SJSA1 (cell line): ENCODE results near the gene OR2V1. TPM values are rescaled to one million over a fixed set of nuclear protein-coding genes. Genes with fewer than 3 reads are reported as not detected.
"Not testable (repeated sequence)": the region's sequence is repeated elsewhere in the genome, so short reads cannot be mapped to it uniquely, and the experiment has no call there.

Experiments used
- DNase-seq, 2 experiments: peaks; one replicate each; pipeline ENCODE4 v3.0.0-alpha.2; 2015 to 2020; ENCODE audit warnings: low spot score in 2 of 2, low read depth in 1 of 2
- H3K27ac ChIP-seq: fragments of 250-450 bp; sonication (Bioruptor Pico); 2 replicates; pipeline ENCODE4 v1.5.1; 2020; ENCODE audit warnings: mild to moderate bottlenecking, moderate library complexity
- H3K27me3 ChIP-seq: fragments of 250-450 bp; sonication (Bioruptor Pico); replicated peaks from 2 replicates; pipeline ENCODE4 v1.5.1; 2020; ENCODE audit warnings: mild to moderate bottlenecking, moderate library complexity
- H3K36me3 ChIP-seq: fragments of 250-450 bp; sonication (Bioruptor Pico); 2 replicates; pipeline ENCODE4 v1.5.1; 2020; ENCODE audit warnings: mild to moderate bottlenecking
- H3K4me1 ChIP-seq: fragments of 250-450 bp; sonication (Bioruptor Pico); replicated peaks from 2 replicates; pipeline ENCODE4 v1.6.1; 2021; ENCODE audit warnings: mild to moderate bottlenecking
- H3K4me3 ChIP-seq: fragments of 250-450 bp; sonication (Bioruptor Pico); 2 replicates; pipeline ENCODE4 v1.5.1; 2020; ENCODE audit warnings: mild to moderate bottlenecking
- H3K9me3 ChIP-seq: fragments of 250-450 bp; sonication (Bioruptor Pico); replicated peaks from 2 replicates; pipeline ENCODE4 v1.5.1; 2020; ENCODE audit warnings: mild to moderate bottlenecking
- total RNA-seq: library from RNA; depleted of rRNA; stranded (reverse); fragments of >200 nt; shearing (Covaris generic); gene quantifications from 2 replicates; pipeline ENCODE4 v1.2.3, GENCODE V29; 2014; rRNA removed

Gene OR2V1, protein sequence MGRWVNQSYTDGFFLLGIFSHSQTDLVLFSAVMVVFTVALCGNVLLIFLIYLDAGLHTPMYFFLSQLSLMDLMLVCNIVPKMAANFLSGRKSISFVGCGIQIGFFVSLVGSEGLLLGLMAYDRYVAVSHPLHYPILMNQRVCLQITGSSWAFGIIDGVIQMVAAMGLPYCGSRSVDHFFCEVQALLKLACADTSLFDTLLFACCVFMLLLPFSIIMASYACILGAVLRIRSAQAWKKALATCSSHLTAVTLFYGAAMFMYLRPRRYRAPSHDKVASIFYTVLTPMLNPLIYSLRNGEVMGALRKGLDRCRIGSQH
- not detected in 2 replicates for total RNA-seq

DNA sequence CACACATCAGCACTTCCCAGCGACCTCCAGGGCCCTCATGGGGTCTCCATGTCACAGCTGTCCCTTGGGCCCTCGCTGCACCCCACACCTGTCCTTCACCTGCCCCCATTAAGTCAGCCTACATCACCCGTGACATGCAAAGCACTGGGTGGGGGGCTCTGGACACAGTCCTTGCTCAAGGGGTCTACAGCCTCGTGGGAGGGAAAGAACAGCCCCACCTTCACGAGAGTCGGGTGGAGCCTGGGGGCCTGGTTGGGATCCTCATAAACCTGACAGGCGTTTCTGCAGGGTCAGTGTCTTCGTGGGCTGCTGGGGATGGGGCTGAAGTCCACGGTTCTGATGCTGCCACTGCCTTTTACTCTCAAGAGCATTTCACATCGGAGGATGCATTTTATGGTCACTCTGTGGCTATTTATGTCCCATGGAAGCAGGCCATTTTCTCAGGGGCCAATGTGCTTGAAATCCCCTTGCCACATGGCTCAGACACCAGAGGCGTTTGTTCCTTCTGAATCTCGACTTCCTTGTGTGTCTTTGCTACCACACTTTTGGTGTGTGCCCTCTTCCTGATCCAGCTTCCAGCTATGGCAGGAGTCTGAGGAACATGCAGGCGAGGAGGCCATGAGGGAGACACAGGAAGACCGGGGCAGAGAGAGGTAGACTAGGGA lies at the start of gene OR2V1:
Gene OR2V1 (minus strand): TSS at position 338 of the 665 bp plus-strand sequence. CDS start 5,865 bp downstream, outside the sequence.
- no peaks in the 10 kb centered on the region for H3K4me1 ChIP-seq
- no peak within 1 kb of the TSS for H3K4me3 ChIP-seq
- DNase-seq: no peak
- peaks cover 24% of the 10 kb centered on the region for H3K27me3 ChIP-seq
- no peak within 1 kb of the TSS for H3K27ac ChIP-seq
- H3K9me3 ChIP-seq: peaks cover under 1% of the 10 kb centered on the region; the same call in 1 of the 2 replicates
- no peaks in the 10 kb centered on the region for H3K36me3 ChIP-seq

GRCh38 chr5:181177559-181177958 lies 46.6 kb upstream of the OR2V1 start:
- H3K4me3 ChIP-seq, H3K36me3 ChIP-seq, H3K27me3 ChIP-seq, H3K27ac ChIP-seq, H3K9me3 ChIP-seq, DNase-seq: not testable (repeated sequence)
- H3K4me1 ChIP-seq: peaks cover 13% of the 10 kb centered on the region

DNA sequence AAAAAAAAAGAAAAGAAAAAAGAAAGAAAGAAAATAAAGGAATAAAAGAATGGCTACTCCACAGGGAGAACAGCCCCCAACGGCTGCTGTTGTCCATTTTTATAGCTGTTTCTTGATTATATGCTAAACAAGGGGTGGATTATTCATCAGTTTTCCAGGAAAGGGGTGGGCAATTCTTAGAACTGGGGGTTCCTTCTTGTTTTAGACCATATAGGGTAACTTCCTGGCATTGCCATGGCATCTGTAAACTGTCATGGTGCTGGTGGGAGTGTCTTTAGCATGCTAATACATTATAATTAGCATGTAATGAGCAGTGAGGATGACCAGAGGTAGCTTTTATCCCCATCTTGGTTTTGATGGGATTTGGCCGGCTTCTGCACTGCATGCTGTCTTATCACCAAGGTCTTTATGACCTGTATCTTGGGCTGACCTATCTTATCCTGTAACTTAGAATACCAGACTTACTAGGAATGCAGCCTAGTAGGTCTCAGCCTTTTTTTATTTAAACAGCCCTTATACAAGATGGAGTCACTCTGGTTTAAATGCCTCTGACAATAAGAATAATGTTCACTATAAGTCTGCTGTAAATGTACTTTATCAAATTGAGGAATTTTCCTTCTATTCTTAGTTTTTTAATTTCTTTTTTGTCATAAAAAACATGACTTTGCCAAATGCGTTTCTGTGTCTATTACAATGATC lies 45.4 kb upstream of the OR2V1 start:
- Histone ChIP-seq H3K4me1 (peaks cover 14% of the 10 kb centered on the region), H3K36me3 (no peaks in the 10 kb centered on the region), H3K27ac (no peak overlapping the region), H3K9me3 (0 out of 2 replicates have a peak, but pooled peaks cover 4% of the 10 kb centered on the region), H3K27me3 (peaks cover 4% of the 10 kb centered on the region), H3K4me3 (no peak overlapping the region)
- DNase-seq: no peak

DNA sequence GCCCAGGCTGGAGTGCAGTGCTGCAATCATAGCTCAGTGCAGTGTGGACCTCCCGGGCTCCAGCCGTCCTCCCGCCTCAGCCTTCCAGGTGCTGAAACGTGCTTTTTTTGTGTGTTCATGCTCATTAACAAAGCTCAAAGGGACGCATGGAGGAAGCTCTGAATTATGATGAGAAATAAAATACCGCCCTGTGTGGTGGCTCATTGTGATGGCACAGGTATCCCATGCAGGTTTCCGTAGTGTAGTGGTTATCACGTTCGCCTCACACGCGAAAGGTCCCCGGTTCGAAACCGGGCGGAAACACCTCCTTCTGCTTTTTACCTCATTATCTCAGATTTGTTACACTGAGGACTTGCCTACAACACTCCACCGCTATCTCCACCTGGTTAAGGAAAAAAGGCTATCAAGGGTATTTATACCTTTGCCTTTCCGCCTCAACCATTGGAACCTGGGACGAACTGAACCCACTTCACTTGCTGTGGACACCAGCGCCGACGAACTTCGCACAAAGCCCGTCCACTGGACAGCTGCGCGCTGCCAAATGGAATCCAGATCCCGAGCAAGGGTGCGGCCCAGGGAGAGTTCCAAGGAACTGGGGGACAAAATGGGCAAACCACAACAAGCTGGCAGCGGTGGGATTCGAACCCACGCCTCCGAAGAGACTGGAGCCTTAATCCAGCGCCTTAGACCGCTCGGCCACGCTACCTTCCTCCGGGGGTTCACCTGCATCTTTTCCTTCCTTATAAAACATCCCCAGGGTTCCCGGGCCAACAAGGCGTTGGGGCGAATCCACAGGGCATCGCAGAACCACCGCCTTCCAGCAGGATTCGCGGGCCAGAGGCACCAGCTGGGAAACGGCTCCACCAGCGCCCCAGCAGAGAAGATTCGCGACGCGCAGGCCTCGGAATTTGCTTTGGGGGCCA lies 42.7 kb upstream of the OR2V1 start:
- Histone ChIP-seq H3K4me1 (peaks cover 20% of the 10 kb centered on the region), H3K4me3 (peak overlapping the region; percentile 12; the same call in 1 of the 2 replicates), H3K36me3 (no peaks in the 10 kb centered on the region), H3K27me3 (peaks cover 14% of the 10 kb centered on the region), H3K9me3 (0 out of 2 replicates have a peak, but pooled peaks cover 4% of the 10 kb centered on the region), H3K27ac (no peak overlapping the region)
- peak; percentile 70 to 74 for DNase-seq

- Histone ChIP-seq H3K27ac (no peak overlapping the region), H3K4me1 (peaks cover 20% of the 10 kb centered on the region), H3K4me3 (peak overlapping the region; percentile 12; the same call in 1 of the 2 replicates), H3K27me3 (peaks cover 16% of the 10 kb centered on the region), H3K9me3 (0 out of 2 replicates have a peak, but pooled peaks cover 4% of the 10 kb centered on the region), H3K36me3 (no peaks in the 10 kb centered on the region)
- DNase-seq: peak; percentile 78 to 82
Observed at GRCh38 chr5:181173027-181173419, 42.1 kb upstream of the OR2V1 start.

DNA sequence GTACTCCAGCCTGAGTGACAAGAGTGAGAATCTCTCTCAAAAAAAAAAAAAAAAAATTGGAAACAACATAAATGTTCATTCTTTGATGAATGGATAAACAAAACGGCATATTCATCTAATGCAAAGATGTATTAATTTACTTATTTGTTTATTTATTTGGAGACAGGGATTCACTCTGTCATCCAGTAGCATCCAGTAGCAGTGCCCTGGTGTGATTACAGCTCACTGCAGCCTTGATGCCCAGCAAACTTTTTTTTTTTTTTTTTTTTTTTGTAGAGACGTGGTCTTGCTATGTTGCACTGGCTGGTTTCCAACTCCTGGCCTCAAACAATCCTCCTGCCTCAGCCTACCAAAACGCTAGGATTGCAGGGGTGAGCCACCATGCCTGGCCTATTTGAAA lies 40.8 kb upstream of the OR2V1 start:
- H3K9me3 ChIP-seq: 0 out of 2 replicates have a peak, but pooled peaks cover 4% of the 10 kb centered on the region

GRCh38 chr5:181170996-181171395 lies 40.0 kb upstream of the OR2V1 start:
- 0 out of 2 replicates have a peak, but pooled peaks cover 4% of the 10 kb centered on the region for H3K9me3 ChIP-seq
- H3K36me3 ChIP-seq: no peaks in the 10 kb centered on the region
- DNase-seq: no peak
- no peak overlapping the region for H3K27ac ChIP-seq
- H3K27me3 ChIP-seq: peaks cover 15% of the 10 kb centered on the region
- H3K4me3 ChIP-seq: no peak overlapping the region
- H3K4me1 ChIP-seq: peaks cover 20% of the 10 kb centered on the region

More for the DNA sequence above, 40.8 kb upstream of the OR2V1 start:
- peaks cover 20% of the 10 kb centered on the region for H3K4me1 ChIP-seq
- no peaks in the 10 kb centered on the region for H3K36me3 ChIP-seq
- H3K27ac ChIP-seq: no peak overlapping the region
- peaks cover 18% of the 10 kb centered on the region for H3K27me3 ChIP-seq
- no peak overlapping the region for H3K4me3 ChIP-seq
- DNase-seq: no peak

DNA sequence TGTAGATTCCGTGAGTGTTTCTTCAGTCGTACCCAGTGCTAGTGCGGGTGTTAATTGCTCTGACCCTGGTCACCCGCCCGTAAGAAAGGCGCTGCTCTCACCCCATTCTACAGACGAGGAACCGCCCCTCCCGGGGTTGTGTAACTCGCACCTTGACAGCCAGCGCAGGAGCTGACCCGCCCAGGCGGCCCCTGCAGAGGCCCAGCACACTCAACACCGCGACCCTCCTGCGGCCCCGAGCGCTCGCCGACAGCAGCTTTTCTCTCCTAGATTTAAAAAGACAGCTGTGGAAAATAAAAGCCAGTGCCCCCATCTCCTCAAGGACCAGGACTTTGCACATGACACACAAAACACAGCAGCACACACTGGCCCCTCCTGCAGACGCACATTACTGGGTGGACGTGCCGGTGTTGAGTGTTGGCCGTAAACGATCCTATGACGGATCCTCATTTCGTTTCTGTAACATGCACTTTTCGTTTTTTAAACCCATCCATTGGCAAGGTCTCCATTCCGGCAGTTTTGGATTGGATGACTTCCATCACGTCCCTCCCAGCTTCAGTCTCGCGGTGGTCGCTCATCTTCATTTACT lies 39.4 kb upstream of the OR2V1 start:
- peaks cover 15% of the 10 kb centered on the region for H3K27me3 ChIP-seq
- 0 out of 2 replicates have a peak, but pooled peaks cover 4% of the 10 kb centered on the region for H3K9me3 ChIP-seq
- no peak for DNase-seq
- H3K4me3 ChIP-seq: no peak overlapping the region
- peaks cover 20% of the 10 kb centered on the region for H3K4me1 ChIP-seq
- no peak overlapping the region for H3K27ac ChIP-seq
- no peaks in the 10 kb centered on the region for H3K36me3 ChIP-seq

GRCh38 chr5:181169459-181170236 lies 38.7 kb upstream of the OR2V1 start:
- peaks cover 20% of the 10 kb centered on the region for H3K4me1 ChIP-seq
- H3K9me3 ChIP-seq, H3K36me3 ChIP-seq, H3K4me3 ChIP-seq, H3K27ac ChIP-seq: not testable (repeated sequence)
- DNase-seq: peak; percentile 71 to 80
- peaks cover 15% of the 10 kb centered on the region for H3K27me3 ChIP-seq

DNA sequence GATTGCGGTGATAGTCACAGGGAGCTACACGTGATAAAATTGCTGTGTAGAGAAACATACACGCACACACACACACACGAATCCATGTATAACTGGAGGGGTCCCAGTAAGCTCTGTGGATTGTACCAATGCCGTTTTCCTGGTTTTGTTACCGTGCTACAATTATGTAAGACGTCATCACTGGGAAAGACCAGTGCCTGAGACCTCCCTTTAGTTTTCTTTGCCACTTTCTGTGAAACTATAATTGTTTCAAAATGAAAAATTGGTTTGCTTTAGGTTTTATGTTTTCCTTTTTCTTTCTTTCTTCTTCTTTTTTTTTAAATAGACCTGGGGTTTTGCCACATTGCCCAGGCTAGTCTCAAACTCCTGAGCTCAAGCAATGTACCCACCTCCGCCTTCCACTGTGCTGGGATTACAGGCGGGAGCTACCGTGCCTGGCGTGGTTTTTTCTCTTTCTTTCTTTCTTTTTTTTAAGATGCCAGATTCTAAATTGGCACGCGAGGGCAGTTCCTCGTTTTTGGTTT lies 37.7 kb upstream of the OR2V1 start:
- no peaks in the 10 kb centered on the region for H3K36me3 ChIP-seq
- no peak overlapping the region for H3K27ac ChIP-seq
- no peak overlapping the region for H3K4me3 ChIP-seq
- H3K9me3 ChIP-seq: no peaks in the 10 kb centered on the region
- peaks cover 15% of the 10 kb centered on the region for H3K27me3 ChIP-seq
- no peak for DNase-seq
- H3K4me1 ChIP-seq: peaks cover 18% of the 10 kb centered on the region

DNA sequence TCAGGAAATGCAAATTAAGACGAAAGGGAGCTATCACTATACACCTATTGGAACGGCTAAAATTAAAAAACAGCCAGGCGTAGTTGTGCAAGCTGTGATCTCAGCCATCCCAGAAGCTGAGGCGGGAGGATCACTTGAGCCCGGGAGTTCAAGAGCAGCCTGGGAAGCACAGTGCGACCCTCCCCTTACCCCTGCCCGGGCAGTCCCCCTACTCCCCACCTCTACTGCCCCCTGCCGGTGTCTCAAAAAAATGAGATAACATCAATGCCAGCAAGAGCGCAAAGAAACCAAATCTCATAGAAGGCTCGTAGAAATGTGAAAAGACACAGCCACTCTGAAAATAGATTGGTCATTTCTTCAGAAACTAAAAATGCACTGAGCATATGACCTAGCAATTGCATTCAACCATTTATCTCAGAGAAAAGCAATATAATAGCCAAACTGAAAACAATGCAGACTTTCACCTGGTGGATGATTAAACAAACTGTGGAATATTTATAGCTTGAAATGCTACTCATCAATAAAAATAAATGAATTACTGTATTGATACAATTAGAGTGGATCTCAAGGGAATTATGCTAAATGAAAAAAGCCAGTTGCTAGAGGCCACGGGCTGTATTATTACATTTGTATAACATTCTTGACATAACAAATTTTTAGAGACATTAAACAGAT lies 37.0 kb upstream of the OR2V1 start:
- Histone ChIP-seq H3K27me3 (peaks cover 15% of the 10 kb centered on the region), H3K36me3 (no peaks in the 10 kb centered on the region), H3K27ac (no peak overlapping the region), H3K4me1 (peaks cover 11% of the 10 kb centered on the region), H3K9me3 (no peaks in the 10 kb centered on the region), H3K4me3 (no peak overlapping the region)
- no peak for DNase-seq
